CD1c-positive myeloid dendritic cell (primary cell): Measurements from ENCODE around the gene PROP1.
"Not testable (repeated sequence)": the region's sequence is repeated elsewhere in the genome, so short reads cannot be mapped to it uniquely, and the experiment has no call there.

Experiments used
- DNase-seq: peaks from one replicate; pipeline ENCODE4 v3.0.0-alpha.2; 2016; ENCODE audit errors: extremely low spot score

PROP1 gene

DNA sequence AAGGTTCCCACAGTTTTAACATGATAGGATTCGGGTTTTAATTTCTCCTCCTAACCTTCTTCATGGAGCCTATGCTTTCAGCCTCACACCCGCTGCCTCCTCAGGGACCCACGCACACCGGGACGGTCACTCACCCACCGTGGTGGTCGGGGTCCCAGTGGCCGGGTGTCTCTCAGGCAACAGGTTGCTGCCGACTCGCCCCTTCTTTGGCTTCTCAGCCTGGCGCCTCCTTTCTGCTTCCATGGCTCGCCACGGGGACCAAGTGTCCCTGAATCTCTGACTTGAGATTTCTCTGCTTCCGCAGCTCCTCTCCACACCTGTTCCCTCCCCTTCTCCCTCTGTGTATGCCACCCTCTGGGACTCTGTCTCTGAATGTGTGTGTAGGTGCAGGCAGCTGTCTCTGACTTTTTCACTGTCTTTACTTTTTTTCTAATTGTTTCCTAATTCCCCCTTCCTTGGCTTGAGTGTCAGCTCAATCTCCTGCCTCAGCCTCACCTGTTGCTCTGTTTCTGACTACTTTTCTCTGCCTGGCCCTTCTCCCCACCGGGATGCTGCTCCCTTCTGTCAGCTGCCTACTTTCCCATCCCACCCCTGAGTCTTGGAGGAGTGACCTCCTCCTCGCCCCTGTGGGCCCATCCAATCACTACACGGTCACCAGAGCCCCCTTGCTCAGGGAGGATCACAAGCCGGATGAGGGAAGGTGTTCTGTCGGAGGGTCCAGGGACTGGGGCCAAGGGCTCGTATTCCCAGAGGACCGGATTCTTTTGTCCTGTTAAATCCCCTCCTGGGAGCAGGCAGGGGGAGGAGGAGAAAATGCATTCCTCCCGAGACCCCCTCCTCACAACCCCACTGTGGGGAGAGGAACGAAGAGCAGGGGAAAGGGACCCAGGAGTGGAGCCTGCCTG lies at the start of gene PROP1:
Gene PROP1 (minus strand): TSS at position 552 of the 905 bp plus-strand sequence. CDS start 309 bp downstream, at position 243.
- DNase-seq: no peak

DNA sequence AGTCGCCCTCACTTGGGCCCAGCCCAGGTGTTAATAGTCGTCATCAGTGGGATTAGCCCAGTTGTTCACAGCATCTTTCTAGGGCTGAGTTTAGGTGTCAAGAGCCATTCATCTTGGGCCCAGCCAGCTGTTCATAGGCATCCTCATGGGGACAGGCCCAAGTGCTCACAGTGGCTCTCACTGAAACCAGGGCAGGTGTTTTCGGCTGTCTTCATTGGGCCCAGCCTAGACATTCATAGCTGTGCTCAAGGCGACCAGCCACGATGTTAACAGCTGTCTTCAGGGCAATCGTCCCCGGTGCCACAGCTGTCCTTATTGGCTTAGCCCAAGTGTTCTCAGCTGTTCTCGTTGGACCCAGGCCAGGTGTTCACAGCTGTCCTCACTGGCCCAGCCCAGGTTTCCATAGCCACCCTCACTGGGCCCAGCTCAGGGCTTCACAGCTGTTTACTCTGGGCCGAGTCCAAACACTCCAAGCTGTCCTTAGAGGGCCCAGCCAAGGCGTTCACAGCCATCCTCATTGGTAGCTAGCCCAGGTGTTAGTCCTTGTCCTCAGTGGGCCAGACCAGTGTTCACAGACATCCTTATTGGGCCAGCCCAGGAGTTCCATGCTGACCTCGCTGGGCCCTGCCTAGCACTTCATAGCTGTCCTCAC lies 23.5 kb upstream of the PROP1 start:
- DNase-seq: not testable (repeated sequence)

GRCh38 chr5:178012758-178013157 lies 16.7 kb upstream of the PROP1 start:
- not testable (repeated sequence) for DNase-seq

- not testable (repeated sequence) for DNase-seq
Observed at GRCh38 chr5:178011816-178012554, 15.9 kb upstream of the PROP1 start.

- DNase-seq: not testable (repeated sequence)
Observed at GRCh38 chr5:178007272-178007671, 11.2 kb upstream of the PROP1 start.

GRCh38 chr5:178006536-178007231 lies 10.6 kb upstream of the PROP1 start:
- not testable (repeated sequence) for DNase-seq

- DNase-seq: not testable (repeated sequence)
Observed at GRCh38 chr5:178006181-178006535, 10.1 kb upstream of the PROP1 start.

DNA sequence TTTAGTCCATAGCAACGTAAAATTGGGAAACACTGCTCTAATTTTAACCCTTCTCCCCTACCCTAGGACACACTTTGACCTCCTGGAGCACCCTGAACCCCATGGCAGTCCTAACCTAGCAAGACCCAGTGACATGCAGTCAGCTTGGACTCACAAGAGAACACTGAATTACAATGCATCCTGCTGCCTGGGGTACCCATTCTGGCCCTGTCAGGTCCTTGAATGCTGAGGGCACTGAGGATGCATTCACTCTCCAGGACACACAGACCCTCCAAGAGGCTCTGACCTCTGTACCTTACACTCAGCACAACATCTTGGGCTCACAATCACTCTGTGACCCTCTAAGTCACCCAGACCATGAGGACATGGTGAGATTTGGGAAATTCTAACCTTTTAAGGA lies 1.8 kb upstream of the PROP1 start:
- DNase-seq: no peak

DNA sequence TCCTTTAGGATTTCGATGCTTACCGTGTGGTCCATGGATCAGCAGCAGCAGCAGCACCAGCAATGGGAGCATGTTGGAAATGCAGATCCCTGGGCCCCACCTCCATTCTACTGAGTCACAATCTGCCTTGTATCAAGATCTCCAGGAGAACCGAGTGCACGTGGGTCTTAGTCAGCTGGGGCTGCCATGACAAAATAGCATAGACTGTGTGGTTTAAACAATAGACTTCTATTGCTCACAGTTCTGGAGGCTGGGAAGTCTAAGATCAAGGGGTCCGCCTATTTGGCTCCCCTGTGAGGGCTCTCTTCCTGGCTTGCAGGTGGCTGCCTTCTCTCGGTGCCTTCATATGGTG lies 1.3 kb upstream of the PROP1 start:
- DNase-seq: no peak

- DNase-seq: no peak
Observed at GRCh38 chr5:177996660-177997318, 747 bp upstream of the PROP1 start.

DNA sequence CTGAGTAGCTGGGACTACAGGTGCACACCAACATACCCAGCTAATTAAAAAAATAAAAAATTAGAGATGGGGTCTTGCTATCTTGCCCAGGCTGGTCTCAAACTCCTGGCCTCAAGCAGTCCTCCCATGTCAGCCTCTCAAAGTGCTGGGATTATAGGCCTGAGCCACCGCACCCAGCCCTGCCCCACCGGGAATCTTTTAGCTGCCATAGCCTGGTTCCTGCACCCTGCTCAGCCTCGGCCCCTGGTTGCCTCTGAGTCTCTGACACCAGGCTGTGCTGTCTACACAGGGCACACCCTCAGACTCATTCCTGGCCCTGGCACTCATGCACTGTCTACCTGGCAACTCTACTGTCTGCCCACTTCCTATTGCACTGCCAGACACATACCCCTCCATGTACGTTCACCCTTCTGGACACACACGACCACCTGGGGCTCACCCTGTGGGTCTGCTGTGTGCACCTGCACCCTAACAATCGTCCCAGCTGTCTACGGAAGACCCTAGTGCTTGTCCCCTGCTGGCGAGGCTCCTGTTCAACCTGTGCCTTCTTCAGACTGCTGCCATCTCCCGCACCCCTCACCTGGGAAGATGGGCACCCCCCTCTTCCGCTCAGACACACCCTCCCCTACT lies 1.4 kb downstream of the PROP1 start:
- no peak for DNase-seq

DNA sequence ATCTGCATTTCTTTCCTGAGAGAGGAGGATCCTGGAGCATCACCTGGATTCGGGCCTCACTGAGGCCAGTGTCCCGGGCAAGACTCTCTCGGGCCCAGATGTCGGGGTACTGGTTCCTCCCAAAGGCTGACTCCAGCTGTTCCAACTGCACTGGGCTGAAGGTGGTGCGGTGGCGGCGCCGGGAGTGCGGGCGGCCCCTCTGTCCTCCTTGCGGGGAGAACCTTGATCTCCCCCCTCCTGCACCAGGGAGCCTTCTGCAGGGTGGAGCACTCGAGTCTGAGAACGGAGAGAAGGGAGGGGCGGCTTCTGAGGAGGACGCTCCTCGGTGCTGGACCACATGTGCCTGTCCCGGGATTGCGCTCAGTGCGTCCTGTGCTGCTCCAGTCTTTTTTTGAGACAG lies 2.0 kb downstream of the PROP1 start:
- no peak for DNase-seq

GRCh38 chr5:177992466-177992865 lies 3.6 kb downstream of the PROP1 start:
- DNase-seq: no peak

GRCh38 chr5:177988989-177989625 lies 6.9 kb downstream of the PROP1 start:
- DNase-seq: no peak

DNA sequence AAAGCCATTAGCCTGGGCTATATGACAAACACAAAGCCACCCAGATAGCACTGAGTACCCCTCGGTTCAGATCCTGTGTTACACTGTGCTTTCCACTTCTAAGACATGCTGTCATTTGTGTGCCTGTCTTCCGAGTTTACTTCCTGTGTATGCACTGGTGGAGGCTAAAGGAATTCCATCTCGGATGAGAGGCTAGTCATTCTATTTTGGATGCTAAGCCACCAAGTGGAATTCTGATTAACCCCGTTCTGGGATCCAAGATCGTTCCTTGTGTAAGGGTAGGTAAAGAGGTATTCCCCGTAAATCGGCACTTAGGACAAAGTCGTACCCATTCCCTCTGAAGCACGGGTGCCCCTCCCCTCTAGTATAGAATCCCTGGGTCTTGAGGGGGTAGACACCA lies 8.7 kb downstream of the PROP1 start:
- DNase-seq: no peak

GRCh38 chr5:177985430-177986040 lies 10.5 kb downstream of the PROP1 start:
- DNase-seq: no peak

GRCh38 chr5:177984584-177985206 lies 11.3 kb downstream of the PROP1 start:
- no peak for DNase-seq

DNA sequence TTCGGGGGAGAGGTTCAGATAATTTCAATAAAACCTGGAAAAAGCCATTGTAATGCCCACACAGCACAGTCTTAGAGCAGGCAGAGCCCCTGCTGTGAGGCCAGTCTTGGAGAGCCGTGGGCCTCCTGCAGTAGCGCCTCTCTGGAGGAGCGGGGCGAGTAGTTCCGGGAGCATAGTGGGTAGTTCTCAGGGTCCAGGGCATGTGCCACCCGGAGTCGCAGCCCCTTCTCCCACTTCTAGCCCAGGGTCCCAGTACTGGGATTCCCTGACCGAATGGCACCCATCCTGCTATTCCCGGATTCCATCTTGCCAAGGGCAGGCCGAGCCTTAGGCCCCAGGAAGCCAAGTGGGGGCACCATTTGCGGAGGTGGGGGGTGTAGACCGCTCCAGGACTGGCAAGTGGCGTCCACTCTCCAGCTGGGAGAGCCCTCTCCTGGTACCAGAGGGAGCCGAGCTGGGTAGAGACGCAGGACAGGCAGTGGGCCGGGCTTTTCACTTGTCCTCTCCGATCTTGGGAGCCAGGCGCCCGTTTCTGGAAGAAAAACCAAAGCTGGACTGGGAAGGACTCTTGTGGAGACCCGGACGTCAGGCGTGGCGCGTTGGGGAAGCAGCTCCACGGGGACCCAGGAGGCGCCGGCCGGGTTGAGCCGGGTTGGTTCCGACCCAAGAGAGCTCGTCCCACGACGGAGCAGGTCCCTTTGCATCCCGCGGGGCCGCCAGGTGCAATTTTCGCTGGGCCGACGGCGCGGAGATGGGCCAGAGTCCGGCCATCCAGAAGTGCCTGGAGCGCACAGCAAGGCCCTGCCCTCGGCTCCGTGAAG lies 12.1 kb downstream of the PROP1 start:
- no peak for DNase-seq

- DNase-seq: no peak
Observed at GRCh38 chr5:177982956-177983355, 13.1 kb downstream of the PROP1 start.
